ENCODE results near the gene FDPS. TPM values are rescaled to one million over a fixed set of nuclear protein-coding genes. Genes with fewer than 3 reads are reported as not detected.
A peak's percentile ranks its signal among the peaks of the same experiment; 100 is the strongest.

FDPS gene
- total RNA-seq, 4 donors from 2014 or later, result 152 to 422 (median 192) TPM

- H3K9me3 ChIP-seq, result no peaks in the 10 kb centered on the region
- no peak for DNase-seq
- H3K27ac ChIP-seq, result peak overlapping the region in 1 of 4 donors; percentile 21
- H3K4me1 ChIP-seq, result peaks cover 10 to 29% (median 12%) of the 10 kb centered on the region in 3 donors
- H3K4me3 ChIP-seq, result no peak overlapping the region
- 75 to 76% methylated on average over 9 to 11 of the region's 11 CpGs for WGBS, 2 donors
- TF ChIP-seq CTCF (IDR thresholded peaks at IDR 0.05), result no peak
- TF ChIP-seq POLR2A (IDR thresholded peaks at IDR 0.05), result no peak
- H3K36me3 ChIP-seq, result peaks cover 5 to 87% (median 26%) of the 10 kb centered on the region in 3 donors
- intact Hi-C loops (cut with DNase I), result loop anchor here (5.0 kb wide), 1 partner anchor 78 kb away; no protein-coding TSS in a partner anchor
- no peaks in the 10 kb centered on the region for H3K27me3 ChIP-seq
Observed at GRCh38 chr1:155329980-155330598, 21.4 kb downstream of the FDPS start.

GRCh38 chr1:155334962-155335361, 26.3 kb downstream of the FDPS start:
- intact Hi-C loops (cut with DNase I), result no loop called here

GRCh38 chr1:155339515-155340097, 30.9 kb downstream of the FDPS start:
- intact Hi-C loops (cut with DNase I), result no loop called here
- no peak overlapping the region for H3K27ac ChIP-seq
- no peaks in the 10 kb centered on the region for H3K9me3 ChIP-seq
- 84 to 96% methylated on average over 8 of the region's 8 CpGs for WGBS, 2 donors
- no peak for DNase-seq
- peaks cover 4 to 100% (median 38%) of the 10 kb centered on the region in 3 donors for H3K36me3 ChIP-seq
- H3K4me1 ChIP-seq, result no peaks in the 10 kb centered on the region
- TF ChIP-seq CTCF (IDR thresholded peaks at IDR 0.05) (no peak), POLR2A (IDR thresholded peaks at IDR 0.05) (no peak)
- H3K4me3 ChIP-seq, result no peak overlapping the region
- H3K27me3 ChIP-seq, result no peaks in the 10 kb centered on the region

More at GRCh38 chr1:155334962-155335361, 26.3 kb downstream of the FDPS start:
- 54 to 62% methylated on average over 1 of the region's 1 CpG for WGBS, 2 donors
- TF ChIP-seq CTCF (IDR thresholded peaks at IDR 0.05), result no peak
- no peak for TF ChIP-seq POLR2A (IDR thresholded peaks at IDR 0.05)
- no peak overlapping the region for H3K4me3 ChIP-seq
- H3K36me3 ChIP-seq, result peaks cover 5 to 94% (median 26%) of the 10 kb centered on the region in 3 donors
- DNase-seq, result no peak
- no peaks in the 10 kb centered on the region for H3K9me3 ChIP-seq
- H3K27ac ChIP-seq, result no peak overlapping the region
- H3K4me1 ChIP-seq, result peaks cover 0 to 4% (median 0%) of the 10 kb centered on the region in 3 donors
- no peaks in the 10 kb centered on the region for H3K27me3 ChIP-seq

- Histone ChIP-seq H3K27ac (no peak overlapping the region), H3K4me1 (no peaks in the 10 kb centered on the region), H3K27me3 (no peaks in the 10 kb centered on the region), H3K4me3 (no peak overlapping the region), H3K9me3 (no peaks in the 10 kb centered on the region), H3K36me3 (peaks cover 4 to 100% (median 57%) of the 10 kb centered on the region in 3 donors)
- intact Hi-C loops (cut with DNase I), result no loop called here
- TF ChIP-seq POLR2A (IDR thresholded peaks at IDR 0.05), result no peak
- no peak for TF ChIP-seq CTCF (IDR thresholded peaks at IDR 0.05)
- DNase-seq, result no peak
- WGBS, 2 donors, result 80% methylated on average over 2 to 3 of the region's 3 CpGs
Observed at GRCh38 chr1:155342842-155343241, 34.2 kb downstream of the FDPS start.

- H3K27ac ChIP-seq, result no peak overlapping the region
- 86 to 91% methylated on average over 6 of the region's 6 CpGs for WGBS, 2 donors
- H3K27me3 ChIP-seq, result no peaks in the 10 kb centered on the region
- no peak for DNase-seq
- peaks cover 14 to 100% (median 60%) of the 10 kb centered on the region in 3 donors for H3K36me3 ChIP-seq
- H3K4me1 ChIP-seq, result no peaks in the 10 kb centered on the region
- no peak overlapping the region for H3K4me3 ChIP-seq
- TF ChIP-seq CTCF (IDR thresholded peaks at IDR 0.05) (no peak), POLR2A (IDR thresholded peaks at IDR 0.05) (no peak)
- intact Hi-C loops (cut with DNase I), result no loop called here
- H3K9me3 ChIP-seq, result no peaks in the 10 kb centered on the region
Observed at GRCh38 chr1:155352631-155353030, 44.0 kb downstream of the FDPS start.

Measured in esophagus squamous epithelium (tissue), 5 donors.